SIG-M5 (cell line): Measurements from ENCODE around the gene VIPR1.

Experiments
- DNase-seq: peaks from one replicate; lab custom pipeline; 2025; lab: John Stamatoyannopoulos, UW

Gene VIPR1

GRCh38 chr3:42493126-42493797 lies 9.2 kb upstream of the VIPR1 start:
- DNase-seq: no peak

GRCh38 chr3:42493798-42494151 lies 8.7 kb upstream of the VIPR1 start:
- DNase-seq: no peak

- DNase-seq: no peak
Observed at GRCh38 chr3:42495393-42495792, 7.0 kb upstream of the VIPR1 start.

GRCh38 chr3:42497009-42497731 lies 5.3 kb upstream of the VIPR1 start:
- DNase-seq: no peak

GRCh38 chr3:42498034-42498433 lies 4.4 kb upstream of the VIPR1 start:
- no peak for DNase-seq

- DNase-seq: no peak
Observed at GRCh38 chr3:42498791-42499477, 3.5 kb upstream of the VIPR1 start.

- DNase-seq: no peak
Observed at GRCh38 chr3:42499478-42499871, 3.0 kb upstream of the VIPR1 start.

GRCh38 chr3:42500091-42500490 lies 2.4 kb upstream of the VIPR1 start:
- no peak for DNase-seq

- DNase-seq: no peak
Observed at GRCh38 chr3:42500909-42501308, 1.5 kb upstream of the VIPR1 start.

GRCh38 chr3:42501321-42501680 lies 1.1 kb upstream of the VIPR1 start:
- DNase-seq: no peak

- no peak for DNase-seq
Observed at GRCh38 chr3:42501681-42502428, 588 bp upstream of the VIPR1 start.

GRCh38 chr3:42503251-42503924 lies 945 bp downstream of the VIPR1 start:
- DNase-seq: no peak

- no peak for DNase-seq
Observed at GRCh38 chr3:42503957-42504333, 1.5 kb downstream of the VIPR1 start.

- no peak for DNase-seq
Observed at GRCh38 chr3:42504334-42505127, 2.1 kb downstream of the VIPR1 start.

GRCh38 chr3:42505128-42505848 lies 2.8 kb downstream of the VIPR1 start:
- no peak for DNase-seq

GRCh38 chr3:42505849-42506410 lies 3.5 kb downstream of the VIPR1 start:
- DNase-seq: no peak

GRCh38 chr3:42507252-42507651 lies 4.8 kb downstream of the VIPR1 start:
- no peak for DNase-seq

GRCh38 chr3:42507761-42508335 lies 5.4 kb downstream of the VIPR1 start:
- DNase-seq: no peak

GRCh38 chr3:42508562-42508961 lies 6.1 kb downstream of the VIPR1 start:
- DNase-seq: no peak

- DNase-seq: no peak
Observed at GRCh38 chr3:42509111-42509510, 6.7 kb downstream of the VIPR1 start.
